ENCODE measurements around the gene ADCY7. TPM values are rescaled to one million over a fixed set of nuclear protein-coding genes. Genes with fewer than 3 reads are reported as not detected.

ADCY7 gene
- total RNA-seq, 1 experiment from 2014 or later = 34.2 TPM

DNA sequence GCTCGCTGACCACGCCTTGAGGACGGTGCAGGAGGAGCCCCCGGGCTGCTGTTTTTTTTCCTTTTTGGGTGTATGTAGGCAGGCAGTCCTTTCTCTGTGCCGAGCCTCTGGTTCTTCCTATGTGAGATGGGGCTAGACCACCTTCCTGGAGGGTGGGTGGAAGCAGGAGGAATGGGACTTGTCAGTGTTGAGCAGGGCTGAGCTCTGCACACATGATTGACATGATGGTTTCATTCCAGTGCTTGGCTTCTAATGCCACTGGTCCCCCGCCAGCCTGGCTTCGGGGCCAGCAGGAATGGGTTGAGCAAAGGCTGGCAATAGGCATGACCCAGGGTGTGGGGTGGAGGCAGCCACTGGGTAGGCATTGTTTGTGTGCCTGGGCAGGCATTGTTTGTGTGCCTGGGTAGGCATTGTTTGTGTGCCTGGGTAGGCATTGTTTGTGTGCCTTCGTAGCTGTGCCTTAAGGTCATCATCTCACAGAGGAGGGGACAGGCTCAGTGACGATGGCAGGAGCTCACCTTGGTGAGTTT, 14.2 kb upstream of the ADCY7 start:
- H2AFZ ChIP-seq (ENCODE audit: low read depth, low read length, poor library complexity, severe bottlenecking) = no peak overlapping the region
- no peaks in the 10 kb centered on the region for H3K9me3 ChIP-seq (ENCODE audit: control insufficient read depth in 1 of 2, insufficient read depth in 1 of 2, low read depth in 1 of 2, low read length in 2 of 2)
- H3K27me3 ChIP-seq (ENCODE audit: insufficient read depth, low read length) = no peaks in the 10 kb centered on the region
- no peak overlapping the region for H3K27ac ChIP-seq (ENCODE audit: low read depth, low read length)
- no peak overlapping the region for H3K4me2 ChIP-seq (ENCODE audit: low read length)
- ChIA-PET RAD21 (ENCODE audit: low non-redundant PET in 1 of 2, low total read pairs in 2 of 2, uncharacterized antibody in 2 of 2, unreplicated experiment in 2 of 2) (no interaction called here), CTCF (no interaction called here), POLR2A (interaction anchor here (0.7 kb wide), 1 partner anchor 19 kb away, joined by 3 read pairs; no protein-coding TSS in a partner anchor)
- H4K20me1 ChIP-seq (ENCODE audit: insufficient read depth) = no peaks in the 10 kb centered on the region
- H3K9me2 ChIP-seq (ENCODE audit: insufficient read depth) = no peaks in the 10 kb centered on the region
- intact Hi-C loops (cut with micrococcal nuclease) = no loop called here
- H3K4me1 ChIP-seq (ENCODE audit: control insufficient read depth in 1 of 2, insufficient read depth in 2 of 2, low read length in 2 of 2) = peaks cover 0 to 3% of the 10 kb centered on the region in 2 experiments; a peak in 1 of 4 replicates
- no peak overlapping the region for H3K9ac ChIP-seq (ENCODE audit: low read length)
- BruUV-seq (replicated peaks) = no TSS peak
- DNase-seq (ENCODE audit: low read depth, low spot score) (no peak), ATAC-seq (0 out of 2 replicates have a peak, but pooled peaks have one; percentile 13)
- TF ChIP-seq RAD21 (IDR thresholded peaks at IDR 0.05; ENCODE audit: low read depth) (no peak), POLR2A (IDR thresholded peaks at IDR 0.05; ENCODE audit: borderline replicate concordance, extremely low read depth, insufficient read depth, insufficient read length) (no peak), REST (IDR thresholded peaks at IDR 0.05; ENCODE audit: low read depth) (no peak)
- no peaks in the 10 kb centered on the region for H3K79me2 ChIP-seq (ENCODE audit: insufficient read depth, low read length)
- no peaks in the 10 kb centered on the region for H3K36me3 ChIP-seq (ENCODE audit: control insufficient read depth in 1 of 2, insufficient read depth in 2 of 2, low read length in 2 of 2)
- no peak overlapping the region for H3K4me3 ChIP-seq (replicated peaks in 1 of 2; ENCODE audit: low read depth in 1 of 2, low read length in 2 of 2)

- no peak for TF ChIP-seq SRF (IDR thresholded peaks at IDR 0.05; ENCODE audit: low read depth)
- no peak for TF ChIP-seq ZBTB33 (IDR thresholded peaks at IDR 0.05; ENCODE audit: extremely low read depth, insufficient replicate concordance, low read length)
- no peak for TF ChIP-seq CBX3 (IDR thresholded peaks at IDR 0.05; ENCODE audit: low read depth)
- no peak for TF ChIP-seq ZFX (IDR thresholded peaks at IDR 0.05)
- Histone ChIP-seq H4K20me1 (ENCODE audit: insufficient read depth) (no peaks in the 10 kb centered on the region), H3K27ac (ENCODE audit: low read depth, low read length) (no peak overlapping the region), H3K4me1 (ENCODE audit: control insufficient read depth in 1 of 2, insufficient read depth in 2 of 2, low read length in 2 of 2) (peaks cover 0 to 4% of the 10 kb centered on the region in 2 experiments; a peak in 1 of 4 replicates), H2AFZ (ENCODE audit: low read depth, low read length, poor library complexity, severe bottlenecking) (no peak overlapping the region), H3K36me3 (ENCODE audit: control insufficient read depth in 1 of 2, insufficient read depth in 2 of 2, low read length in 2 of 2) (no peaks in the 10 kb centered on the region), H3K4me3 (replicated peaks in 1 of 2; ENCODE audit: low read depth in 1 of 2, low read length in 2 of 2) (no peak overlapping the region), H3K9ac (ENCODE audit: low read length) (no peak overlapping the region), H3K79me2 (ENCODE audit: insufficient read depth, low read length) (no peaks in the 10 kb centered on the region), H3K27me3 (ENCODE audit: insufficient read depth, low read length) (no peaks in the 10 kb centered on the region), H3K9me2 (ENCODE audit: insufficient read depth) (no peaks in the 10 kb centered on the region), H3K4me2 (ENCODE audit: low read length) (no peak overlapping the region), H3K9me3 (ENCODE audit: control insufficient read depth in 1 of 2, insufficient read depth in 1 of 2, low read depth in 1 of 2, low read length in 2 of 2) (no peaks in the 10 kb centered on the region)
- ChIA-PET POLR2A (no interaction called here), CTCF (no interaction called here), RAD21 (ENCODE audit: low non-redundant PET in 1 of 2, low total read pairs in 2 of 2, uncharacterized antibody in 2 of 2, unreplicated experiment in 2 of 2) (no interaction called here)
- no TSS peak for BruUV-seq (replicated peaks)
- DNase-seq (ENCODE audit: low read depth, low spot score) (no peak), ATAC-seq (no peak)
- intact Hi-C loops (cut with micrococcal nuclease) = no loop called here
These were observed 13.4 kb upstream of the ADCY7 start for GRCh38 chr16:50252874-50253513.
